ENCODE data around the gene FGFRL1. TPM values are rescaled to one million over a fixed set of nuclear protein-coding genes. Genes with fewer than 3 reads are reported as not detected.

The FGFRL1 gene
- 4.9 and 33.3 TPM in 2 replicates for total RNA-seq

GRCh38 chr4:1011022-1011665, at the start of gene FGFRL1:
TSS of gene FGFRL1 (plus strand) at chr4:1011626. CDS start at chr4:1012486, 860 bp downstream.

GRCh38 chr4:973431-974397, 37.7 kb upstream of the FGFRL1 start, which contains the start of gene DGKQ:
TSS of gene DGKQ (minus strand) at chr4:973569. CDS start at chr4:973482, 87 bp downstream.

GRCh38 chr4:986879-987623, 24.4 kb upstream of the FGFRL1 start, which contains the start of gene IDUA:
TSS of gene IDUA (plus strand) at chr4:987044. CDS start at chr4:987085, 41 bp downstream.

GRCh38 chr4:993111-994029, 18.1 kb upstream of the FGFRL1 start, which contains the start of gene SLC26A1:
TSS of gene SLC26A1 (minus strand) at chr4:993404. CDS start at chr4:991703, 1,701 bp downstream.

Other genes with a start within 250 kb of the FGFRL1 start
- 0.16 and 0.50 TPM in 2 replicates for gene CPLX1, start 185.5 kb upstream of the FGFRL1 start, total RNA-seq
- gene GAK, start 79.3 kb upstream of the FGFRL1 start, total RNA-seq = 47.1 and 75.7 TPM in 2 replicates
- gene TMEM175, start 79.2 kb upstream of the FGFRL1 start, total RNA-seq = 5.8 and 16.7 TPM in 2 replicates
- 15.2 and 19.4 TPM in 2 replicates for gene DGKQ, start 38.1 kb upstream of the FGFRL1 start, total RNA-seq
- 5.8 and 15.0 TPM in 2 replicates for gene IDUA, start 24.6 kb upstream of the FGFRL1 start, total RNA-seq
- gene SLC26A1, start 18.2 kb upstream of the FGFRL1 start, total RNA-seq = 0.13 and 0.16 TPM in 2 replicates
- 0.32 and 0.44 TPM in 2 replicates for gene RNF212, start 101.9 kb downstream of the FGFRL1 start, total RNA-seq
- 1.3 and 4.9 TPM in 2 replicates for gene SPON2, start 161.0 kb downstream of the FGFRL1 start, total RNA-seq
- 183 and 201 TPM in 2 replicates for gene CTBP1, start 237.5 kb downstream of the FGFRL1 start, total RNA-seq